HG02588 (cell line): ENCODE data around the gene MOV10.
"Not testable (repeated sequence)": the region's sequence is repeated elsewhere in the genome, so short reads cannot be mapped to it uniquely, and the experiment has no call there.

Source experiments
- ATAC-seq: cut with Tn5 transposase; IDR thresholded peaks from one replicate; pipeline ENCODE4 v1.9.1; 2021; ENCODE audit warnings: mild to moderate bottlenecking, moderate library complexity; ENCODE audit not compliant: unreplicated experiment

The MOV10 gene

DNA sequence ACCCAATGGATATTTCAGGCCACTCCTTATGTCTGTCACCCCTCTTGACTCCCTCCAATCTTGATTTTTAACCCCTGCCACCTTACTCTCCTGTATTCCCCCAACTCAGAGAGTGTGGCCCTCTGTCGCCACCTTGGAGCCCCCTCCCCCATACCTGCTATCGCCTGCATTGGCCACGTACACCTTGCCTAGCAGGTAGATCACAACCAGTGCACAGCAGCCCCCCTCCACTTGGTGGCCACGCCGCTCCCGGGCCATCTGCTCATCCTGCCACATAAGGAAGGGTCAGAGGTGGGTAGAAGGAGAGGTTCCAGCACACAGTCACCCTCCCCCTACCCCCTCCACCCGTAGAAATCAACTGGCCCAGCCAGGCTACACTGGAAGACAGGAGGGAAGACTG lies 37.7 kb downstream of the MOV10 start:
- ATAC-seq = no peak

DNA sequence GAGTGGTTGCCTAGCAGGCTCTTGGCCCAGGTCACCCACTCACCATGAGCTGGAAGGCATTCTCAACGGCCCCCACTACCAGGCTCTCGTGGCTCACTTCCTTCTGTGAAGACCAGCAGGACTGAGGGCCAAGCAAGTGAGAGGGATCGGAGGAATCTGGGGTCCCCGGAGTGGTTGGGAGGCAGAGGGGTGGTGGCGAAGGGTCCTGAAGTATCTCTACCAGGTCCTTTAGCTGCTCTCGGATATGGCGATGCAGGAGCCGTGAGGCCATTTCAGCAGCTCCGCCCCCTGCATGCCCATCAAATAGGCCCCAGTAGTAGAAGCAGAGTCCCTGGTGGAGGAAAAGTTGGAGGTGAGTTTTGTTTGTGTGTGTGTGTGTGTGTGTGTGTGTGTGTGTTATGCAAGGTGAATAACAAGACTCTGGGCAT lies 38.3 kb downstream of the MOV10 start:
- ATAC-seq = no peak

DNA sequence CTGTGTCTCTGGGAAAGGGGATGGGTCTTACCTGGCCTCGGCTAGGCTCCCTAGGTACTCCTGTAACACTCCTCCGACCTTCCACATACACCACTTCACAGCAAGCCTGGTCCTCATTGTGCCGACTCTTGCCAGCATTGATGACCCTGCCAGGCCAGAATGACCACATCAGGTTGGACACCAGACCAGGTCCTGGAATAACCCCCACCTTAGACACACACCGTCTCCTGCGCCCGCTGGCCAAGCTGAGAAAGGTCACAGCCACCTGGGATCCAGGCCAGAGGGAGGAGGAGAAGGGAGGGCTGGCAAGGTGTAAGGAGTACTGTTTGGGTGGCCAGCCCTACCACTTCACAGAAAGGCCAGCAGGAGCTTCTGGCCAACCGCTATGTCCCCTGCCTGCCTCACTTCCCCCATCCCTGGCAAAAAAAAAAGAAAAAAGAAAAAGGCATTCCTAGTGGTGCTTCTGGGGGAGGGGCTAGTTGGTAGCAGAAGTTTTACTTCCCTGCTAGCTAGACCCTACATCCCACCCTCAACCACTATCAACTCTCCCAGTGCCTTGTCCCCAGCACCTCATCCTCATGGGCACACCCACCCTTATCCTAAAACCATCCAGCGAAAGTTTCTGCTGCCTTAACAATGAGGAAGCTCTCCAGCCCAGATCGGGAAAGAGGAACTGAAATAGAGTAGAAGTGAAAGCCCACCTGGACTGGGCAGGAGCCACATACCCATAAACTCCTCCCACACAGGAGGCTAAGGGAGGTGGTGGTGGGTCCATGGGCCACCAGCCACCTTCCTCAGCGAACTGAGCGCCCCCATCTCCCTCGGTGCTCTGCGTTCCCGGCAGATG lies 39.2 kb downstream of the MOV10 start:
- peak; percentile 25 for ATAC-seq

DNA sequence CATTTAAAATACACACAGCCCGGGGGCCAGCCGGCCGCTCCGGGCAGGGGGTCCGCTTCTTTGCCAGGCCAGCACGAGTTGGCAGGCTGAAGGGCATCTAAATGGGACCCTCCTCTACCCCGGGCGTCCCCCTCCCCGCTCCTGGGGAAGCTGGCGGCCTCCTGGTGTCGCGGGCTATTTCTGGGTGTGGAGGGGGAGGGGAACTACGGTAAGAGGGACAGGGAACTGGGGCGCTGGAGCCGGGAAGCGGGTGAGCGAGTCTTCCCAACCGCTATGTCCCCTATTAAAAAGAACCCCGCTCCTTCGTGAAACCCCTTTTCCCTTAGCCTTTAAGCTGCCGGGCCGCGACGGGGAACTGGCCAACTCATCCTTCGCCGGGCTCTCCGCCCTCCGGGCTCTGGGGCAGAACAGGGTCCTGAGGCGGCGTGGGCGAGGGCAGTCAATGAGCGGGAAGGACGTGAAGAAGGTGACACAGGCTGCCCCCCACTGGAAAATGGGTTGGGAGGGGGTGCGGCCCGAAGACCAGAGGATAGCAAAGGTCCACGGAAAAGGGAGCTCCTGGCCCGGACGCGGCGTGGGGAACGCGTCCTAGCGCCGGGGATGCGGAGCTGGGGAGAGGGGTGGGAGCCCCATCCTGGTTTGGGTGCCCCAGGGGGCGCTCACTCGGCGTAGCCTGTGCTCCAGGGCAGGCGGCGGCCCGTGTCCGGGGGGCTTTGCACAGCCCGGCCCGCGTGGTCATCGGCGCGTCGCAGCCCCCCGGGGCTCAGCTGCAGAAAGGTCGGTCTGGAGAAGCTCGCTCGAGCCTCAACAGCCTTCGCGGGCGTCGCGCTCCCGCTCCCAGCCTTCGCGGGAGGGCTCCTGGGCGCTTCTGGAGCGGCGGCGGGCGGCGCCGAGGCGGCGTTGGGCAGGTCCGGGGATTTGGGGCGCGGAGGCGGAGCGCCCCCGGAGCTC lies 40.1 kb downstream of the MOV10 start:
- ATAC-seq = no peak

DNA sequence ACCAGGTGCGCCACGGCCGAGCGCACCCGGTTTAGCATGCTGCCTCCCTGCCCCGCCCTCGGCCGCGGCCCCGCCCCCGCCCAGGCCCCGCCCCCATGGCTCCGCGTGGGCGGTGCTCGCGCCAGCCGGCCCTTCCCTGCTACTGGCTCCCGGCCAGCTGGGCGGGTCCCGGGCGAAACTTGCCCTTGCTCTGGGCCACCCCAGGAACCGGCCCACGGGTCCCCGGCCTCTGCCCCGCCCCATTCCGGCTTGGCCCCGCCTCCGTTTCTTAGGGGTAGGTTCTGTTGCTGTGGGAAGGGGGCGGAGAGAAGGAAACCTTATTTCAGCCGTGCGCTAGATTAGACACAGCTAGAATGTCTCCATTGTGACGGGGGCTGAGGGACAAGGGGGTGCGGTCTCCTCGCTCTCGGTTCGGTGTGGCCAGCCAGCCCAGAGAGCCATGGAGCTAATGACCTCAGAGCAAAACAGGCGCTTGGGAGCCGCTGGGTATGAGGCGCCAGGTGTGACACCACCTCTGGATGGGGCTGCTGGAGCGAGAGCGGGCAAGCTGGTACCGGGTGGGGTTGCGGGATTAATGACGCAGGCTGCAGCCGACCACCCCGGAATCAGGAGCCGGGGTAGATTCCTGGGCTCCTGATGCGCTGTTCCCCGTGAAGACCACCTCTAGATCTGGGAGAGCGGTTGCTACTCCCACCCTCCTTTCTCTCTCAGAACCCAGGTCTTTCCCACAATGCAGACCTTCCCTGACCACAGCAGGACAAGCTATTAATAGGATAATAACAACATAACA lies 41.0 kb downstream of the MOV10 start, which contains the start of gene PPM1J:
Gene PPM1J, minus strand, starts transcription at position 69 of the 790 bp plus-strand sequence. Its CDS starts 31 bp downstream, at position 38.
- ATAC-seq = peak; percentile 77

DNA sequence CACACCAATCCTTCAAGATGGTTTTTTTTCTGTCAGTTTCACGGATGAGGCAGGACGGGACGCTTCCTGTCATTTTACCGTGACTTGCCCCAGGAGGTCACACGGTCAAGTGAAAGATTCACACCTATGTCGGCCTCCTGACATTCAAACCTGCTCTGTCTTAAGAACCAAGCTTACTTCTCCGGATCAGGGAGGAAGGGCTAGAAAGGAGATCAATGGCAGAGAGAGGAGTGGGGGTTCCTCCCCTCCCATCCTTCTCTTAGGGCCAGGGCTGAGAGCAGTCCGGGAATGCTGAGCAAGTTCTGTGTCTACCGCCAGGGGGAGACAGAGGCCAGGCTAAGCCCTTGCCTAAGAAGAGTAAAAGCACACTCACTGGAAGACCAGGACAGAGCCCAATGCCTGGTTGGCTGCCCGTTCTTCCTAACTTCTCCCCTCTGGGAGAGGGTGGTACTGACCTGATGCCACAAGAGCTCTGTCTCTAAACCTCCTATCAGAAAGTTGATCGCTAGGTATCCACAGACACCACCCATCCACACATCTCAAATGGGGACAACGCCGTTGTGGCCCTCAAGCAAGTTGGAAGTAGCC lies 41.8 kb downstream of the MOV10 start:
- ATAC-seq = peak; percentile 29

DNA sequence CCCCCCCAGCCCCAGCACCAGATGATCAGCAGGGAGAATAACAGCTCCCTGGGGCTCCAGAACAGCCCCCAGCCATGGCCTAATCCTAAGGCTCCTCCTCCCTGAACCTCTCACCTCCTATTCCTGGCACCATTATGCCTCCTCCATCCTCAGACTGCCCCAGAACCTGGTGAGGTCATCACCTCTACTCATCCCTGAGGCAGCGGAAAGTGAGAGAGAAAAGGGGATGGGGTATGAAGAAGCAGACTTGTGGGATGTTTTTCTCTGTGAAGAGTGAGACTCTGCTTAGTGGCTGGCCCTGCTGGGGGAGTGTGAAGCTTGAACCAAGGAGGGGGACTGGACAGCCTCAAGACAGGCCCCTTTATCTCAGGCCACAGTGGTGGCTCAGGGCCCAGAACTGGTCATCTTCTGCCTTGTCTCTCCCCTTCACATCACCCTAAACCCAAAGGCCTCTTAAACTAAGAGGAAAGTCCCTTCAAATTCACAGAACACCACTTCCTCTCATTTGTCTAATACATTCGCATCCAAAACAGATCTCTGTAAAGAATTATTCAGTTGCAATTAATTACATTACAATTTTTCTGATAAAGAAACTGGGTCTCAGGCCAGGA lies 42.9 kb downstream of the MOV10 start:
- no peak for ATAC-seq

DNA sequence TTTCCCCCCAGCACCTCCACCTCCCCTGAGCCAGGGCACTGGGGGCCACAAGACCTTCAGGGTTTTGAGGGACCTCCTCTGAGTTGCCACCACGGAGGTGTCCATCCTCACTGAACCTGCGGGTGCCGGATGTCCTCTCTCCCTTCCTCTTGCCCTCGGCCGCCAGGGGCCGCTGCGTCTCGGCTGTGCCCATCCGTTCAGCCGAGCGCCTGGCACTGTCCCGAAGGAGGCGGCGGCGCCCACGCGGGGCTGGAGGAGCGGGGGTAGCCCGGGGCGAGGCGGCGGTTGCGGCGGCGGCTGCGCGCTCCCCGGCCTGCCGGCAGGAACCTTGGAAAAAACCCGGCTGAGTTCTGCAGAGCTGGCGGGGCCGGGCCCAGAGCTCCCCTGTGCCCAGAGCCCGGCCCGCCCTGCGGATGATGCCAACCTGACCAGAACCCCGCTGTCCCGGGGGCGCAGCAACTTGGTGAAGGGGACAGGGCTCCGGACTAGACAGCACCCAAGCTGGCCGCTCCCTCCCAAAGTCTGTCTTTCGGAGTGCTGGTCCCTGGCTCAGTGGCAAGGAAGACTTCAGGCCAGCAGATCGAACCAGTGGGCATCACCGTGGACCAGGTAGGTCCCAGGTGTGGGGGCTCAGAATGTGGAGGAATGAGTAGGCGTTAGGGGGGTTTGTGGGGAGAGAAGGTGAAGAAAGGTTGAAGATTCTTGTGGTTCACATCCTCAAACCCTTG lies 44.4 kb downstream of the MOV10 start:
- ATAC-seq = no peak

DNA sequence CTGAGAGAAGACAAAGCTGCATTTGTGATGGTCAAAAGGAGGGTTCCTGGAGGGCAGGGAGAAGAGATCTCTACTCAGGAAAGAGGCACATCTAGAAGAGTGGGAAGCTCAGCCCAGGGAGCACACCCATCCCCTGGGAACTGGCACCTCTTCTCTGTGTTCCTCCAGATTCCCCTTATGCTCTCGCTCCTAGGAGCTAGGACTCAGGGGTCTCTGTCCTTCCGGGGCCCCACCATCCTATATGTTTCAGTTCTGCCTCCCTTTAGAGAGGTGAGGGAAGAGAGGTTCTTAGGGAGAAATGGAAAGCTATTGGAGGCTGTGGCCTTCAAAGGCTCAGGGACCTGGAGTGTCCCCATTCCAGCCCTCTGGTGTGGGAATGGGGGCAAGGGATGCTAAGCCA lies 45.2 kb downstream of the MOV10 start:
- no peak for ATAC-seq

DNA sequence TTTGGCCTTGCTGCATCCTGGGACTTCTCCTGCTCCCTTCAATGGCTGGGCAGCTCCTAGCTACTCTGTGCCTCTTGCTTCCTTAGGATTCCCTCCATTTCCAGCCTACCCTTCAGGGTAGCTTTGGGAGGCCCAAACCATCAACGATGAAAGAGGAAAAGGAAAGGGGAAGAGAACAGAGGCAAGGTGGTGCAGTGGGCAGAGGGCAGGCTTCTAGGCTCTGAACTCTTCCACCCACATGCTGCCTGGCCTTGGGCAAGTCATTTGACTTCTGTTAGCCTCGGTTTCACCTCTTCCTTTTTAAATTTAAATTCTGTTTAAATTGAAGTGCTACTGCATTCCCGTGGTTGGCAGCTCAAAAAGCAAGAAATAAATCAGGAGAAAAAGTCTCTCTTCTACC lies 46.3 kb downstream of the MOV10 start:
- no peak for ATAC-seq

DNA sequence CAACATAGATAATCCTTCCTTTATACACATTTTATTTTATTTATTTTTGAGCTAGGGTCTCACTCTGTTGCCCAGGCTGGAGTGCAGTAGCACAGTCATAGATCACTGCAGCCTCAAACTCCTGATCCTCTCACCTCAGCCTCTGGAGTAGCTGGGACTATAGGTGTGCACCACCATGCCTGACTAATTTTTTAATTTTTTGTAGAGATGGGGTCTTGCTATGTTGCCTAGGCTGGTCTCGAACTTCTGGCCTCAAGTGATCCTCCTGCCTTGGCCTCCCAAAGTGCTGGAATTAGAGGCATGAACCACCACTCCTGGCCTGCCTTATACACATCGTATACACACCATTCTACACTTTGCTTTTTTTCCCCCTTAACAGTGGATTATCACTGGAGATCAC lies 46.8 kb downstream of the MOV10 start:
- not testable (repeated sequence) for ATAC-seq

DNA sequence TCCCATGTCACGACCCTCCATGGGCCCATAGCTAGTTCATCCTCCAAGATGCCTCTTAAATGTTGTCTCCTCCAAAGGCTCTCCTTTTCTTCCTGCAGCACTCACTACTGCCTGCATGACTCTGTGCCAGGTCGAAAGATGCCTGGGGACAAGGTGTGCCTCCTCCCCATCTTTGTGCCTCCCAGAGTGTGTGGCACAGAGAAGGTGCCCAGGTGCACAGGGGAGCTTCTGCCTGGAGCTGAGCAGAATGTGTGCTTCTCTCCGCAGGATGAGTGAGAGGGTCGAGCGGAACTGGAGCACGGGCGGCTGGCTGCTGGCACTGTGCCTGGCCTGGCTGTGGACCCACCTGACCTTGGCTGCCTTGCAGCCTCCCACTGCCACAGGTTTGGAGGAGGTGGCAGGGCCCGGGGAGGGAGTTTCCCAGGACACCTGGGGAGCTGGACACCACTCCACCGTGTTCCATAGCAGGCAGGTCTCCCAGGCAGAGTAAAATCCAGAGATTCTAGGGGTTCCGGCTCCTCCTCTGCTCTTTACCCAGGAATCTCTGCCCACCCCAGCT lies 47.6 kb downstream of the MOV10 start:
- ATAC-seq = no peak

DNA sequence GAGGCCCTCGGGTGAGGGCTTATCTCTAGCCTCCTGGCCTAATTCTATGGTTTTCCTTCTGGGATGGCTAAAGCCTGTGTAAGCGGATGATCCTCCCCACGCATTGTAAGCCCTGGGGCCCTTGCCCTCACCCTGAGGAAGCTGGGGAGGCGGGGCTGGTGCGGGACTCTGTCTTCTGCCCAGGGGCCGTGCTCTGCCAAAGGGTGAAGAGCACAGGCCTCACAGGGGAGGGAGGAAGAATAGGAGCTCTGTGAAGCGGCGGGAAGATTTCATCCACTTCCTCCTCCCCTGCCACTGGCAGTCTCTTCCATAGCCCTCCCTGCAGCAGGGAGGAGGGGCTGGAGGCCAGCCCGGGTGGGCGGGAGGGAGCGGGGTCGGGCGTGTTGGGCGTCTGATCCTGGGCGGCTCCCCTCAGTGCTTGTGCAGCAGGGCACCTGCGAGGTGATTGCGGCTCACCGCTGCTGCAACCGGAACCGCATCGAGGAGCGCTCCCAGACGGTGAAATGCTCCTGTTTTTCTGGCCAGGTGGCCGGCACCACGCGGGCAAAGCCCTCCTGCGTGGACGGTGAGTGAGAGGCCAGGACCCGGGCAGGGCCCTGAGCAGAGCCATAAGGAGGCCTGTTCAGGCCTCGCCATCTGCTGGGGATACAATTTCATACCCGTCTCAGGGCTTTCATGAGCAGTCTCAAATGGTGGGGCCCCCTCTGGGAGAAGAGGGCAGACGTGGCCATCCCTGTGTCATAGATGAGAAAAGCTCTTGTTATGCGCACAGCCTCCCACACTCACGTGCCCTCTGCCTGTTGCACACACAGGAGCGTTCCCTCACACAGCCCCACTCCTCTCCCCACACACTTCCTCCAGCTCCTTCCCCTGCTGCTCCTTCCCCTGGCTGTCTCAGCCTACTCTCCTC lies 48.4 kb downstream of the MOV10 start:
- no peak for ATAC-seq

DNA sequence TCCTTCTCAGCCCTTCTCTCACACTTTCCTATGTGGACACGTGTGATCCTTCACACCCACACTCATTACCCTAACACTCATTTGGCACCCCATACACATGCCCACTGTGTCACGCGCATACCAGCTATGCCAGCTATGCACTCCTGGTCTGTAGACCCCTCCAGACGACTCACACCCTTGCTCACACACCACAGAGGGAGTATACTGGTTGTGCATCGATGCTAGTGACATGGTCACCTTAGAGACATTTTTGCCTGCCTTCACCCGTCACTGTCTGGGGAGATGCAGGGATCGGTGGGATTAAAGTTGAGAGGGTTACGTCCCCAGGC lies 49.0 kb downstream of the MOV10 start:
- no peak for ATAC-seq

DNA sequence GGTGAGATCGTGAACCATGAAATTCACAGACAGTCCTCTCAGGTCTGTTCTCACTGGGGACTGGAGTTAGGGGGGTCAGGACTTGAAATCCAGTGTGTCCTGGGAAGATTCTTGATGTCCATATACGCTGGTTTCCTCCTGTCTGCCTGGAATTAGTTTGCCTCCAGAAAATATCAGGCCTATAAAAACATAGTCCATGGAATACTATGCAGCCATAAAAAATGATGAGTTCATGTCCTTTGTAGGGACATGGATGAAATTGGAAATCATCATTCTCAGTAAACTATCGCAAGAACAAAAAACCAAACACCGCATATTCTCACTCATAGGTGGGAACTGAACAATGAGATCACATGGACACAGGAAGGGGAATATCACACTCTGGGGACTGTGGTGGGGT lies 49.8 kb downstream of the MOV10 start:
- not testable (repeated sequence) for ATAC-seq

DNA sequence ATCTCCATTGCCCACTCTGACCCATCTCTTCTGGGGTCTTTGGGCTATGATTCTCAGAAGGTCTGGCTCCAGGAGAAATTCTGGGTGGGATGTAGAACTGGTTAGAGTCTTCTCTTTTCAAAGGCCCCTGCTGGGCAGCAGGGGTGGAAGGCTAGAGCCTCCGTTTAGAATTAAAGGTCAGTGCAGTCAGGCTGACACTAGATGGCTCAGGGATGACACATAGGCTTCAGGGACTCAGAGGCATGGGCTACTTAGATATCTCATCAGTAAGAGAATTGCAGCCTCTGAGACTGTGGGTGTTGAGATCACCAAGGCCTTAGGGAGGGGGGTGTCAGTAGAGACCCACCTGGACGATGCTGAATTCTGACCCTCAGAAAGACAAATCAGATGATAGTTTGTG lies 53.3 kb downstream of the MOV10 start:
- no peak for ATAC-seq

DNA sequence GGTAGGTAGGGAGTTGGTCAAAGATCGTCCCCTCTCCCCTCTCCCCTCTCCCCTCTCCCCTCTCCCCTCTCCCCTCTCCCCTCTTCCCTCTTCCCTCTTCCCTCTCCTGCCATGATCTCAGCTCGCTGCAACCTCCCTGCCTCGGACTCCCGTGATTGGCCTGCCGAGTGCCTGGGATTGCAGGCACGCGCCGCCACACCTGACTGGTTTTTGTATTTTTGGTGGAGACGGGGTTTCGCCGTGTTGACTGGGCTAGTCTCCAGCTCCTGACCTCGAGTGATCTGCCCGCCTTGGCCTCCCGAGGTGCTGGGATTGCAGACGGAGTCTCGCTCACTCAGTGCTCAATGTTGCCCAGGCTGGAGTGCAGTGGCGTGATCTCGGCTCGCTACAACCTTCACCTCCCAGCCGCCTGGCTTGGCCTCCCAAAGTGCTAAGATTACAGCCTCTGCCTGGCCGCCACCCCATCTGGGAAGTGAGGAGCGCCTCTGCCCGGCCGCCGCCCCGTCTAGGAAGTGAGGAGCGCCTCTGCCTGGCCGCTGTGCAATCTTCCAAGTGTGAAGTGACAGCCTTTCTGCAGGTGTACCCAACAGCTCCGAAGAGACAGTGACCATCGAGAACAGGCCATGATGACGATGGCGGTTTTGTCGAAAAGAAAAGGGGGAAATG lies 54.0 kb downstream of the MOV10 start:
- ATAC-seq = not testable (repeated sequence)

DNA sequence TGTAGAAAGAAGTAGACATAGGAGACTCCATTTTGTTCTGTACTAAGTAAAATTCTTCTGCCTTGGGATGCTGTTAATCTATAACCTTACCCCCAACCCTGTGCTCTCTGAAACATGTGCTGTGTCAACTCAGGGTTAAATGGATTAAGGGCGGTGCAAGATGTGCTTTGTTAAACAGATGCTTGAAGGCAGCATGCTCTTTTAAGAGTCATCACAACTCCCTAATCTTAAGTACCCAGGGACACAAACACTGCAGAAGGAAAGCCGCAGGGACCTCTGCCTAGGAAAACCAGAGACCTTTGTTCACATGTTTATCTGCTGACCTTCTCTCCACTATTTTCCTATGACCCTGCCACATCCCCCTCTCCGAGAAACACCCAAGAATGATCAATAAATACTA lies 54.6 kb downstream of the MOV10 start:
- not testable (repeated sequence) for ATAC-seq
